ENCODE data around the gene EXOC7. TPM values are rescaled to one million over a fixed set of nuclear protein-coding genes. Genes with fewer than 3 reads are reported as not detected.

EXOC7 gene
- total RNA-seq, 1 donor from 2014 or later: 145 TPM

- no peak for FAIRE-seq
These were observed 21.2 kb upstream of the EXOC7 start for GRCh38 chr17:76124582-76125390.

GRCh38 chr17:76123749-76124581 lies 20.4 kb upstream of the EXOC7 start:
- Mint-ChIP-seq H3K4me1 (ENCODE audit: low read depth, unreplicated experiment) (no peaks in the 10 kb centered on the region), H3K27ac (ENCODE audit: unreplicated experiment) (no peak overlapping the region), H3K27me3 (ENCODE audit: low read depth, unreplicated experiment) (peaks cover 41% of the 10 kb centered on the region), H3K4me3 (ENCODE audit: unreplicated experiment) (no peak overlapping the region), H3K36me3 (ENCODE audit: low read depth, unreplicated experiment) (no peaks in the 10 kb centered on the region), H3K9me3 (ENCODE audit: unreplicated experiment) (no peaks in the 10 kb centered on the region)
- no peak overlapping the region for H2AFZ ChIP-seq (ENCODE audit: low read depth, low read length)
- H4K20me1 ChIP-seq (ENCODE audit: insufficient read depth, low read length): no peaks in the 10 kb centered on the region
- no peak overlapping the region for H3K9ac ChIP-seq (ENCODE audit: low read length)
- no peaks in the 10 kb centered on the region for H3K36me3 ChIP-seq (ENCODE audit: insufficient read depth, low read length)
- no peak overlapping the region for H3K4me2 ChIP-seq (ENCODE audit: low read length)
- H3K27me3 ChIP-seq (ENCODE audit: insufficient read depth, low read length): no peaks in the 10 kb centered on the region
- TF ChIP-seq EZH2 (IDR thresholded peaks at IDR 0.05; ENCODE audit: insufficient read depth, low read length): no peak
- TF ChIP-seq, protein P1, sequence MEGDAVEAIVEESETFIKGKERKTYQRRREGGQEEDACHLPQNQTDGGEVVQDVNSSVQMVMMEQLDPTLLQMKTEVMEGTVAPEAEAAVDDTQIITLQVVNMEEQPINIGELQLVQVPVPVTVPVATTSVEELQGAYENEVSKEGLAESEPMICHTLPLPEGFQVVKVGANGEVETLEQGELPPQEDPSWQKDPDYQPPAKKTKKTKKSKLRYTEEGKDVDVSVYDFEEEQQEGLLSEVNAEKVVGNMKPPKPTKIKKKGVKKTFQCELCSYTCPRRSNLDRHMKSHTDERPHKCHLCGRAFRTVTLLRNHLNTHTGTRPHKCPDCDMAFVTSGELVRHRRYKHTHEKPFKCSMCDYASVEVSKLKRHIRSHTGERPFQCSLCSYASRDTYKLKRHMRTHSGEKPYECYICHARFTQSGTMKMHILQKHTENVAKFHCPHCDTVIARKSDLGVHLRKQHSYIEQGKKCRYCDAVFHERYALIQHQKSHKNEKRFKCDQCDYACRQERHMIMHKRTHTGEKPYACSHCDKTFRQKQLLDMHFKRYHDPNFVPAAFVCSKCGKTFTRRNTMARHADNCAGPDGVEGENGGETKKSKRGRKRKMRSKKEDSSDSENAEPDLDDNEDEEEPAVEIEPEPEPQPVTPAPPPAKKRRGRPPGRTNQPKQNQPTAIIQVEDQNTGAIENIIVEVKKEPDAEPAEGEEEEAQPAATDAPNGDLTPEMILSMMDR (IDR thresholded peaks at IDR 0.05; ENCODE audit: insufficient read depth, low read depth, low read length): no peak
- no peak overlapping the region for H3K27ac ChIP-seq (ENCODE audit: low read depth, low read length)
- DNase-seq (ENCODE audit: low read depth): no peak
- H3K9me3 ChIP-seq (ENCODE audit: insufficient read depth, low read depth, low read length): no peaks in the 10 kb centered on the region
- no peak overlapping the region for H3K4me3 ChIP-seq (ENCODE audit: insufficient read depth, low read depth, low read length)
- H3K79me2 ChIP-seq (ENCODE audit: insufficient read depth, low read length): no peaks in the 10 kb centered on the region
- H3K4me1 ChIP-seq (ENCODE audit: insufficient read depth, low read length): peaks cover 4% of the 10 kb centered on the region
- no peak for FAIRE-seq

More at GRCh38 chr17:76124582-76125390, 21.2 kb upstream of the EXOC7 start:
- H4K20me1 ChIP-seq (ENCODE audit: insufficient read depth, low read length): no peaks in the 10 kb centered on the region
- no peak overlapping the region for H3K4me3 ChIP-seq (ENCODE audit: insufficient read depth, low read depth, low read length)
- Mint-ChIP-seq H3K27me3 (ENCODE audit: low read depth, unreplicated experiment) (peaks cover 33% of the 10 kb centered on the region), H3K4me1 (ENCODE audit: low read depth, unreplicated experiment) (no peaks in the 10 kb centered on the region), H3K4me3 (ENCODE audit: unreplicated experiment) (no peak overlapping the region), H3K36me3 (ENCODE audit: low read depth, unreplicated experiment) (no peaks in the 10 kb centered on the region), H3K27ac (ENCODE audit: unreplicated experiment) (no peak overlapping the region), H3K9me3 (ENCODE audit: unreplicated experiment) (no peaks in the 10 kb centered on the region)
- peaks cover 4% of the 10 kb centered on the region for H3K4me1 ChIP-seq (ENCODE audit: insufficient read depth, low read length)
- H3K4me2 ChIP-seq (ENCODE audit: low read length): no peak overlapping the region
- TF ChIP-seq, protein P1 (IDR thresholded peaks at IDR 0.05; ENCODE audit: insufficient read depth, low read depth, low read length): no peak
- no peak for TF ChIP-seq EZH2 (IDR thresholded peaks at IDR 0.05; ENCODE audit: insufficient read depth, low read length)
- H3K27me3 ChIP-seq (ENCODE audit: insufficient read depth, low read length): no peaks in the 10 kb centered on the region
- no peaks in the 10 kb centered on the region for H3K36me3 ChIP-seq (ENCODE audit: insufficient read depth, low read length)
- no peaks in the 10 kb centered on the region for H3K9me3 ChIP-seq (ENCODE audit: insufficient read depth, low read depth, low read length)
- no peak overlapping the region for H3K27ac ChIP-seq (ENCODE audit: low read depth, low read length)
- no peak for DNase-seq (ENCODE audit: low read depth)
- H3K9ac ChIP-seq (ENCODE audit: low read length): no peak overlapping the region
- no peak overlapping the region for H2AFZ ChIP-seq (ENCODE audit: low read depth, low read length)
- H3K79me2 ChIP-seq (ENCODE audit: insufficient read depth, low read length): no peaks in the 10 kb centered on the region
